Fibroblast of skin of left biceps (primary cell): ENCODE data around the gene SFT2D3.
A peak's percentile ranks its signal among the peaks of the same experiment; 100 is the strongest.

Experiments
- DNase-seq, 2 experiments: peaks; one replicate each; pipeline ENCODE4 v3.0.0-alpha.2; 2013; ENCODE audit warnings: low read depth in 2 of 2

The SFT2D3 gene, protein sequence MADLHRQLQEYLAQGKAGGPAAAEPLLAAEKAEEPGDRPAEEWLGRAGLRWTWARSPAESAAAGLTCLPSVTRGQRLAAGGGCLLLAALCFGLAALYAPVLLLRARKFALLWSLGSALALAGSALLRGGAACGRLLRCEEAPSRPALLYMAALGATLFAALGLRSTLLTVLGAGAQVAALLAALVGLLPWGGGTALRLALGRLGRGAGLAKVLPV

DNA sequence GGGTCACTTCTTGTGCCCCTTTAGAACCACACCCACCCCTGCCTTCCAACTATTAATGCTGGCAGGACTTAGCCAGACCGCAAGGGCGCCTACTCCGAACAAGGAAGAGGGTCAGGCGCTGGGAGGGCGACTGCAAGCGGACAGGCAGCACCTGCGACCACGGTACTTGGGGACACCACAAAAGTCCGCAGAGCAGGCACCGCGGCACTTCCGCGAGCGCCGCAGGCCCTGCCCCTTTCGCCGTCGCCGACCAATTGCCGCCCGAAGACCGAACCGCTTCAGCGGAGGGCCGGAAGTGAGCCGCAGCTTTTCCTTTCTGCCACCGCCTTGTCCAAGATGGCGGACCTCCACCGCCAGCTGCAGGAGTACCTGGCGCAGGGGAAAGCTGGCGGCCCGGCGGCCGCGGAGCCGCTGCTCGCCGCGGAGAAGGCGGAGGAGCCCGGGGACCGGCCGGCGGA, at the start of gene SFT2D3:
TSS of gene SFT2D3 (plus strand) at position 305 of the 458 bp plus-strand sequence. CDS start at position 337, 32 bp downstream.
- DNase-seq: peak; percentile 53 to 66

DNA sequence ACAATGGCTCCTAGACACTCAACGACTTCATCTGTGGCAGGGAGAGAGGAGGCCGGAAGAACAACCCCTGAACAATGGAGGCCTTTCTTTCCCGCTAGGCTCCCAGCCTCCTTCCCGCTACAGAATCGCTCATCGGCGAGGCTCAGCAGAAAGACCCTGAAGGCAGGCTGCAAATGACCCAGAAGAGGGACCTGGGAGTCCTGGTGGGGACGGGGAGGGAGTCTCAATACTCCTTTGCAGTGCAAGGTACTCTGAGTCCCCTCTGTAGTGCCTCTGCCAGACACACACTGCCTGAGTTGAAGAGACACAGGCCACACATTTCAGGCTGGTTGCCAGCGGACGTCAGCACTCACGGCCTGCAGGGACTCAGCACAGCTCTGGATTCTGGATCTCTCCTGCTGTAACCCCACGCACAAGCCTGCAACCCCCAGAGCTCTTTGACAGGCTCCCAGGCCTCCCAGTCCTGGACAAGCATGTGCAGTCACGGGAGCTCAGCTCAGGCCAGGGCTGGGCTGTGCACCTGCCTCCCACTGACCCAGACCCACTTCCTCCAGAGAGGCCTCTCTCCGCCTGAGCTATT, 49.2 kb upstream of the SFT2D3 start:
- DNase-seq: no peak

DNA sequence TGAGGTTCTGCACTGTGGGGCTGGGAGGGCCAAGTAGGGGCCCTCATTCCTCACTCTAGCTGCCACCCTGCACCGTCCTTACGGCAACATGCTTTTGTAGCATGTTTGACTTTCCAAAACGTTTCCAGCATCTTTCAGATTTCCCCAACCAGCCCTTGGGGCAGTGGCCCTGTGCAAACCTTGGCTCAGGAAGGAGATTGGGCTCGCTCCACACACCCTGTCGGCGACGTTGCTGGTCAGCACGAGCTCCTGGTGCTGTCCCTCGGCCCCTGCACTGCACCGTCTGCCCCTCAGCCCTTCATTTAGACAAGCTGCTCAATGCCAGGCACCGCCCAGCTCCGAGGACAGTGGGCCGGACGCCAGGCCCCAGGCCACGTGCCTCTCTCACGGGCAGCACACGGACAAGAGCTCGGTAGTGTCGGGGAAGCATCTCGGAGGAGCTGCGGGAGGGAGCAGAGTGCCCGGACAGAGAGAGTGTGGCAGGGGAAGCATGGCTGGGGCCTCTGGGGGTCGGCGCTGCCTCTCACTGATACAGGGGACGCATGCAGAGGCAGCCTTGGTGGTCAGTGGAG, 48.4 kb upstream of the SFT2D3 start:
- no peak for DNase-seq

DNA sequence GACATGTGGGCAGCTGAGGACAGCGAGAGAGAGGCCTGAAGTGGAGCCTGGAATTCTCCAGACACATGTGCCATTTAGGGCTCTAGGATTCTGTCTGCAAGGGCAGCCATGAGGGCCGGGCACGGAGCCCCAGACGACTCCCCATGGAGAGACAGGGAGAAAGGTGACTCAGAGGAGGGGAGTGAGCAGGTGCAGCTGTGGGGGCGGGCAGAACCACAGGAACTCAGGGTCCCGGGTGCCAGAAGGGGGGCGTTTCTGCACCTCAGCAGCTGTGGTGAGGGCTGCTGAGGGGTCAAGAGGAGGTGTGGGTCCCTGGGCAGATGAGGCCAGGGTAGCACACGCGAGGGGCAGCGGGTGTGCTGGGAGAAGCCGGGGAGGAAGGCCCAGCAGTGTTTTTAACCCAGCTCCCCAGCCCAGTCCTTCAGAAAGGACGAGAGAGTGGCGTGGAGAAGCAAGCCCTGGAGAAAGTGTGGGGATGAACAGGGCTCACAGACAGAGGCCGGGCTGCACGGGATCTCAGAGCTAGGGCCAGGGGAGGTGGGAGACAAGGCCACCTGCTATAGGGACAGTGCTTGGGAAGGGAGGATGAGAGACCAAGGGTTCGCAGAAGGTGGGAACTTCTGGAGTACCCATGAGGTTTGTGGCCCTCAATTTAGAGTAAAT, 47.7 kb upstream of the SFT2D3 start:
- no peak for DNase-seq

DNA sequence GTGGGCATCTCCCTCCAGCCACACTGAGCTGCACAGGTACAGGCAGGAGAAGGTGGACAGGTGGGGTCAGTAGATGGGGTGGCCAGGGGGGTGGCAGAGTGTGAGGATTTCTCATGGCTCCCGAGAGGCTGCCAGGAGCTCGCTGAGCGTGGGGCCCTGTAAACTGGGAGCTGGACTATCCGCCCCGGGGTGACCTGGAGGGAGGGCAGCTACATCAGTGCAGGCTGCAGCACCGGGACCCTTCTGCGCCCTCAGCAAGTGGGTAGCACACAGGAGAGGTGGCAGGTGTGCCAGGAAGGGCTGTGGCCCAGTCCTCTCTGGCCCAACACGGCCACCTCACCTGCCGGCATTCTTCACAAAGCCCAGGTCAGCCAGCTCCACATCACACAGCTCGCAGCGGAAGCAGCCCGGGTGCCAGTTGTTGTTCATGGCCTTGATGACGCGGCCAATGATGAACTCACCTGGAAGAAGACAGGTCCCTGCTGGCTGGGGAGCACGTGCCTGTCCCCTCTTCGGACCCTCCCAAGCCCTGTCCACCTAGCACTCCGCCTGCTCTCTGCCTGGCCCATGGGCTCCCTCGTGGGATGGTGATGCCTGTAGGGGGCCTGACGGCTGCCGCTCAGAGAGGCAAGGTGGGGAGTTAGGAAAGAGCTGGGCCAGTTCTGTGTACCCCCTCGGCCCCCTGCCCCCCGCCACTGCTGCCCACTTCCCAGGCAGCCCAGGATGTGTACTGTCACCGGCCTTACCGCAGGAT, 47.0 kb upstream of the SFT2D3 start:
- no peak for DNase-seq

DNA sequence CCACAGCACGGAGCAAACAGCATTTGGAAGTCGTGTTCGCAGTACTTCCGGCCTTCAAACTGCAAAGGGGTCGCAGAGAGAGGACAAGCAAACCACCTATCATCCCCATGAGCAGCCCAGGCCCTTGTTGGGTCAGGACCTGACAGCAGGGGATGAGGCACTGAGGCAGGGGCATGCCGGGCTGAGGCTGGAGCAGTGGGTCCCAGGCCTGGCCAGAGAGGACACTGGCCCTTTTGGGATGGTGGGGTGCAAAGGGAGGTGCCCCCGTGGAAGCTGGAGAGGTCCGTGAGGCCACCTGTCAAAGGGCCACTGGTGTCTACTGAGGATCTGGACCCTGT, 46.5 kb upstream of the SFT2D3 start:
- no peak for DNase-seq

DNA sequence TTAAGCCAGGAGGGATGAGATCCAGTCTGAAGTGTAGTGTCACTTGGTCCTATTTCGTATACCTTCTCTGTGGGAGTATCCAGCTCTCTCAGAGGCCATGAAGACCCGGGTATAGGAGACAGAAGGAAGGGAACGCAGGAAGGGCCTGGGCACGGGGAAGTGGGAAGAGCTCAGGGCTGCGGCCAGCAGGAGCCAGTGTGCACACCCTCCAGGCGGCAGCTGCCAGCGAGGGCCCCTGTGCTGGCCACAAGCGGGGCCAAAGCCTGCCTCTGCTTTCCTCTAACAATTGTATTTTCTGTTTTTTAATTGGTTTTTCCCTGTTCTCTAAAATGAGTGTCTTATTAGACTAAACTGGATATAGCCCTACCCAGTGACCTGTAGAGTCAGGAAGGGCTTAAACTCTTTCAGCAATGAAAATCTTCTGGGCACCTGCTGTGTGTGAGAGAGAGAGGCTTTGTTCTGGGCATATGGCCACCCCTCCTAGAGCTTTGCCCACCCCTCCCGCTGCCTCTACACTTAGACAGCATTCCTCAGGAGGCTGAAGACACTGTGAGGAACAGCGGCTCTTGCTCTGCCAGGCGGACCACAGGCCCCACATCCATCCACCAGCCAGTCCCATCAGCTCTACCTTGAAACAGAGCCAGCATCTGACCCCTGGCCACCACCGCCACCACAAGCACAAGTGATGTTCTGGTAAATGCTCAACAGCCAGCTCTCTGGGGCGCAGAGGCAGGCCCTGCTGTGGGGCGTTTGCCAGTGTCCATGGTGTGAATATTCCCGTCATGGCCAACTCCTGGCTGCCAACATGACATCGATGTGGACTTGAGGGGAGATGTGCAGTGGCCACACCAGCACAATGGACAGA, 45.9 kb upstream of the SFT2D3 start:
- DNase-seq: no peak

DNA sequence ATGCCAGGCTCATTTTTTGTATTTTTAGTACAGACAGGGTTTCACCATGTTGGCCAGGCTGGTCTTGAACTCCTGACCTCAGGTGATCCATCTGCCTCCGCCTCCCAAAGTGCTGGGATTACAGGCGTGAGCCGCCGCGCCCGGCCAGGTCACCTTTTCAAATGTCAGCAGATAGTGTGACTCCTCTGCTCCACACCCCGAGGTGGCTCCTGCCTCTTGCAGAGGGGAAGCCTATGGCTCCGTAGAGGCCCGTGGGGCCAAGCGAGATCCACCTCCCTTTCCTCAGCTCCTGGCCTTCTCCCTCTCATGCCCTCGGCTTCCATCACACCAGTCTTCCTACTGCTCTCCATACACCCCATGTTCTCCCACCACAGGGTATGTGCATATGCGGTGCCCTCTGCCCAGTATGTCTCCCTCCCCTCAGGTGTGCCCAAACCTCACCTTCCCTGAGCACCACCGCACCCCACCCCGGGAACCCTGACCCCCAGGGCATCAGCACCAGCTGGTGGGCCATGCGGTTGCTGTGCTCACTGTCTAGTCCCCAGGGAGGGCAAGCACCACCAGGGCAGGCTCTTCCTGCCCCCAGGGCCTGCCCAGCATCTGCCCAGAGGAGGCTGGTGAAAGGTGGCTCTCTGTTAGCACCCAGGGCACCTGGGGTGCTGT, 44.6 kb upstream of the SFT2D3 start:
- DNase-seq: no peak

DNA sequence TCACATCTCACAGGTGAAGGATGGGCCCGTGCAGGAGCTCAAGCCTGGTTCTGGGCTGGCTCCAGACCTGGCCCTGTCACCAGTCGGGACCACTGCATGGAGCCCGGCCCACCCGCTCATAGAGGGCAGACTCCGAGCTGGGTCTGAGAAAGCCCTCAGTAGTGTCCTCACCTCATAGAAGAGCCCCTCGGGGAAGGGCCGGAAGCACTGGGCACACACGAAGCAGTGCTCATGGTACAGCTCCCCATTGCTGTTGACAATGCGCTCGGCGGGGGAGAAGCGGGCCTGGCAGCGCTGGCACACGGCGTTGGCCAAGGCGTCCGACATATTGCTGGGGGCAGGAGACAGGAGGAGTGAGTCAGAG, 44.1 kb upstream of the SFT2D3 start:
- DNase-seq: no peak

DNA sequence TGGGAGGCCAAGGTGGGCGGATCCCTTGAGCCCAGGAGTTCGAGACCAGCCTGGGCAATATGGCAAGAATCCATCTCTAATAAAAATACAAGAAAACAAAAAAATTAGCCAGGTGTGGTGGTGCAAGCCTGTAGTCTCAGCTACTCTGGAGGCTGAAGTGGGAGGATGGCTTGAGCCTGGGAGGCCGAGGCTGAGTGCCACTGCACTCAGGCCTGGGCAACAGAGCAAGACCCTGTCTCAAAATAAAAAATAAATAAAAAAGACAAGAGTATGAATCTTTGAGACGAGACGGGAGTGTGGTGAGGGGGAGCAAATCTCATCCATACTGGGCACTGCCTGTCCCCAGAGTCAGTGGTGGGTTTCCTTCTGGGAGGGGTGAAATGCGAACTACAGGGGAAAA, 43.2 kb upstream of the SFT2D3 start:
- DNase-seq: no peak

DNA sequence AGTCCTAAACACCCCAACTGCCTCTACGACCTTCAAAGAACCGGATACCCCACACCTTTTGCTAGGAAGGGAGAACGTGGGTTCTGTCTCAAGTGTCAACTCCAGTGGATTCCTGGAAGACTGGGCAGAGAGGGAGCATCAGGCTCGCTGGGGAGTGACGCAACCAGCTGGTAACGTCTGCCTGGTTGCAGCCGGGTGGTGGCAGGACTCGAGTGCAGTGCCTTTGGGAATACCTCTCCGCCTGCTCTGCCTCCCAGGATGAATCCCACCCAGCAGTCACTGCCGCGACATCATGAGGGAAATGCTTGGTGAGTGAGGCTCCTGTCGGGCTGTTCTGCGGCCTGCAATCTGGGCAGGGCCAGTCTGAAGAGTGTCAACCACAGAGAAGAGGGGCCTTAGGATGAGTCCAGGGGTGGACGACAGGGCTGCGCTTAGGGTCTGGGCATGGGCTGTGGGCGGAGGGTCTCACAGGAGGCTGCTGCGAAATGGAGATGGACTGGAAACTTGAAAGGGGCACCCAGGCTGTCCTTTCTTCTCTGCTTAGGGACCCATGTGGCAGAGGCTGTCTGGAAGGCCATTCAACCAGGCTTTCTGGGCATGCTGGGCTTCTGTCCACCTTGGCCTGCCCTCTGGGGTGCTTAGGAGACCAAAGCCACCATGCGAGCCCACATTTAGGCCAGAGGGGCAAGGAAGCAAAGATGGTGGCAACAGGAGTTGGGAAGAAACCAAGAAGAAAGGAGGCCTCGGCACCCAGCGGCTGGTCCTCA, 42.5 kb upstream of the SFT2D3 start:
- DNase-seq: no peak

DNA sequence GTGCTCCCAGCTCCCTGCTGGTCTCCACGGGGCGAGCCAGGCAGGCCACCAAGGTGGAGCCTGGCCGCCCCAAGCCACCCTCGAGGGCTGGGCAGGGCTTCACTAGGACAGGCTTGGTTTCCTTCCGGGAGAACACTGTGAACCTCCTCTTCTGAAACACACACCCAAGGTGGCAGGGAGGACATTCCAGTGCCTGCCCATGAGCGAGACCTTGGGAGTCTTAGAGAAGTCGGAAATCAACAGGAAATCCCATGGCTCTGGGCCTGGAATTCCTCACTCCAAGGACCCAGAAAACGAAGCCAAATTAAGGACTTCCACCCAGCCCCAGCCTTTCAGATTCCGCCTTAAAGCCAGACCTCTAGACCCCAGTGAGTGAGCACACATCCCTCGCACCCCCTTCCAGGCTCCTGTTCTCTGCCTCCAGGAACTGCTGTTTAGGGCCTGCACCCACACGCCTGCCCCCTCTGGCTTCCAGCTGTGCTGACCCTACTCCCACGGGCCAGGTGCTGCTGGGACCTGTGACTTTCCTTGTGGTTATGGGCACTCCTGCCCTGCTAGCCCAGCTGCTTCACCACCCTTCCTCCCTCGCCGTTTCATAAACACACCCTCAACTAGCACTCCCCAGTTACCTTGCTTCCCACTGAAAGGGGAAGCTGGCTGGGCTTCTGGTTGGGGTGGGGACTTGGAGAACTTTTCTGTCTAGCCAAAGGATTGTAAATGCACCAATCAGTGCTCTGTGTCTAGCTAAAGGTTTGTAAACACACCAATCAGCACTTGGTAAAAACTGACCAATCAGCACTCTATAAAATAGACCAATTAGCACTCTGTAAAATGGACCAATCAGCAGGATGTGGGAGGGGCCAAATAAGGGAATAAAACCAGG, 41.6 kb upstream of the SFT2D3 start:
- no peak for DNase-seq

DNA sequence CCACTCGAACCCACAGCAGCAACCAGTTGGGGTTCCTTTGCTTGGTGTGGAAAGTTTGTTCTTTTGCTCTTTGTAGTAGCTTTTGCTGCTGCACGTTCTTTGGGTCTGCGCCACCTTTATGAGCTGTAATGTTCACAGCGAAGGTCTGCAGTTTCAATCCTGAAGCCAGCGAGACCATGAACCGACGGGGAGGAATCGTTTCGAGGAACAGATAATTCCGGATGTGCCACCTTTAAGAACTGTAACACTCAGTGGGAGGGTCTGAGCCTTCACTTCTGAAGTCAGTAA, 41.1 kb upstream of the SFT2D3 start:
- DNase-seq: no peak

DNA sequence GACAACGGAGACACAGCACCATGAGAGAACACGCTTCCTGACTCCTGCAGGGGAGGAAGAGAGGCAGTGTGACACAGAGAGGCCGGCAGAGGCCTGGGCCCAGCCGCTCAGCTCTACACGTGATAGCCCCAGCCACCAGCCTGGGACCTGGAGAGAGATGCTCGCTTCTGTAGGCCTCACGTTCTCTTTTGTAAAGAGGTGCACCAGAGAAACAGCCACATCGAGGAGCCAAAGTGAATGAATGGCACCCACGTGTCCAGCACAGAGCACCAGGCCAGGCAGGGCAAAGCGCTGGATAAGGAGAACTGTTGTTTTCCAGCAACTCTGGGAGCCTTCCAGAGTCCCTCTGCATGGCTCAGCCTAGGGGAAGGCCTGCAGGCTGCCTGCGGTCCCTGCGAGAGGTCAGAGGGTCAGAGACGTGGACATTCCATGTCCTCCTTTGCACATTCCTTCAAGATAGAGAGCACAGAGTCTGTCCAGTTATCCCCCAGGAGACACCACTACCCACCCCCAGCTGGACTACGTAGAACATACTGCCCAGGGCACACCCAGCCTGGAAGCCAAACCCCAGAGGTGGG, 40.1 kb upstream of the SFT2D3 start:
- DNase-seq: no peak

DNA sequence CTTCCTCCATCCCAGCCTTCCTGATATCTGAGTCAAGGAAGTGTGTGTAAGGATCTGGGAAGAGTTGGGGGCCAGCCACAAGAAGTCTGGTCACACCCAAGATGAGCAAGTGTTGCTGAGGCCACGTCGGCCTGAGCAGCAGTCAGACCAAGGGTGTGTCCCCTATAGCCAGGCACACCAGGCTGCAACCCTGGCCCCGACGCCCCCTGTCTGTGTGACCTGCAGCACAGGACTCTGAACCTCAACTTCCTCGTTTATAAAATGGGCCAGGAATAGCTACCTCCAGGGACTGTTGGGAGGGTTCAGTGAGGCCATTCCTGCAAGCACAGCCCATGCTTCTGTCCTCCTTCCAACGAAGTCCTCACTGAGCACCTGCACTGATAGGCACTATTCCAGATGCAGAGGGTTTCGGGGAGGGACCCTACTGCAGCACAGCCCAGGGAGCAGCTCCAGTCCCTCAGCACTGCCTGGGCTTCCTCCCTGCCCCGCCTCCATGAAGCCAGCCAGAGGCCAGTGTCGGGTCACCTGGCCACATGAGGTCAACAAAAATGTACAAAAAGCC, 39.3 kb upstream of the SFT2D3 start:
- DNase-seq: no peak

DNA sequence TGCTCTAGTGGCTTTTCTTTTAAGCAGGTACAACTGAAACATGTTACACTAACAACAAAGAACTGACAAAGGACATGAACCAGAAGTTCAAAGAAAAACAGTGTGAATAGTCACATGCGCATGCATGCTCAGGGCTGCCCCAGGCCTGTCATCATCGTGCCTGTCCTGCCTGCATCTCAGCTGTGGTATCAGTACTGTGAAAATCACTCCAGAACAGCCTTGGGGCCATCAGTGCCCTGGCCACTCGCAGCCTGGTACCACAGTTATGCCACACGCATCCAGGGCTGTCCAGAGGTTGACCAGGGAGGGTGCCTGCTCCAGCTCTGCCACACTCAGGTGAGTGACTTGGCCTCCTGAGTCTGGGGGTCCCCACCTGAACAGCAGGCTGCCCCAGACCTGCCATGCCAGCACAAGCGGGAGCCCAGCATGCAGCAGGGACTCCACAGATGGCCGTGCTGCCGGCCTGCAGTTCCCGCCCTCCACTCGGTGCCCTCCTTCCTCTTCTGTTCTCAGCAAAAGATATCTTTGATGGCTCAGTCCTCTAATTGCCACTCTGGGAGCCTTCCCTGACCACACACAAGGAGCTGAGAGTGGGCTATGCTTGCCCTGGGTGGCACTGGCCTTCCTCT, 38.2 kb upstream of the SFT2D3 start:
- no peak for DNase-seq

DNA sequence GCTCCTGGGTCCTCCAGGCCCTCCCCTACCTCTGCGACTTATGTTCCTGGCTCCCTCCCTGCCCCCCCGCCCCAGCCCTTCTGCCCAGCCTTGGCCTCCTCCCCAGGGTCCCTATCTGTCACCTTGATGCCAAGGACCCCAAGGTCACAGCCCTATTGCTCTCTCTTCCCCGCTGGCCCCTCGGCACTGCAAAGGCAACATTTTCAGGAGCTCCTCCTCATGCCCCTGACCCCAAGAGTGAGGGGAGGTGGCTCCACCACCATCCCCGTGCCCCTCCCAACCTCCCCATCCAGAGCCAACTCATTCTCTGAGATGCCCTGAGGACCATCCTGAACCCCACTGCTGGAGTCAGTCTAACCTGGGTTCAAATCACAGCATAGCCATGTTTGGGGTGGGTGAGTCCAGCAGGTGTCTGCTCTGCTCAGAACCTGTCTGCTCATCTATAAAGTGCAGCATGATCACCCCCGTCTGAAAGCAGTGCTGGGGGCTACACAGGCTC, 37.7 kb upstream of the SFT2D3 start:
- DNase-seq: no peak
